Endometrial microvascular endothelial cells (primary cell): ENCODE measurements around the gene NUDCD2. TPM values are rescaled to one million over a fixed set of nuclear protein-coding genes. Genes with fewer than 3 reads are reported as not detected.

Experiments
- total RNA-seq: library from RNA; depleted of rRNA; stranded (reverse); fragments of >200 nt; gene quantifications from one replicate; pipeline ENCODE4 v1.2.3, GENCODE V29; 2015; ENCODE audit errors: inconsistent ontology term

Gene NUDCD2
- total RNA-seq, 1 donor from 2014 or later, result 14.3 TPM

Other genes starting within 250 kb of the NUDCD2 start
- gene CCNG1, start 22.5 kb downstream of the NUDCD2 start, total RNA-seq, result 315 TPM
- gene HMMR, start 530 bp upstream of the NUDCD2 start, total RNA-seq, result 52.7 TPM
- 189 TPM for gene MAT2B, start 45.5 kb upstream of the NUDCD2 start, total RNA-seq